Natural killer cell (primary cell): ENCODE results near the gene TFCP2. TPM values are rescaled to one million over a fixed set of nuclear protein-coding genes. Genes with fewer than 3 reads are reported as not detected.

Experiments
- ATAC-seq, 3 donors: fragments of 150-1000 bp in 2 of 3; fragments of 200-7000 bp in 1 of 3; cut with Tn5 transposase; 1 replicate in 1 of 3; 2 replicates in 2 of 3; pipeline ENCODE4 v1.10.0; 2021; ENCODE audit warnings: mild to moderate bottlenecking in 2 of 3, moderate library complexity in 2 of 3
- DNase-seq, 2 donors: peaks; one replicate each; pipeline versions ENCODE4 v3.0.0 to v3.0.0-alpha.2; 2013 to 2021; ENCODE audit warnings: mixed read lengths in 1 of 2
- H3K27ac ChIP-seq: one replicate; pipeline ENCODE4 v1.5.1; 2013; ENCODE audit warnings: mild to moderate bottlenecking, low read length
- H3K27me3 ChIP-seq: one replicate; pipeline ENCODE4 v1.6.1; 2013; ENCODE audit warnings: low read length; ENCODE audit not compliant: control insufficient read depth, insufficient read depth
- H3K36me3 ChIP-seq: one replicate; pipeline ENCODE4 v1.6.1; 2013; ENCODE audit warnings: low read length; ENCODE audit not compliant: control insufficient read depth, insufficient read depth
- H3K4me1 ChIP-seq: one replicate; pipeline ENCODE4 v1.6.1; 2013; ENCODE audit warnings: low read length; ENCODE audit not compliant: control insufficient read depth, insufficient read depth
- H3K4me3 ChIP-seq: one replicate; pipeline ENCODE4 v1.5.1; 2013; ENCODE audit warnings: low read length
- H3K9me3 ChIP-seq: one replicate; pipeline ENCODE4 v1.6.1; 2013; ENCODE audit warnings: low read length; ENCODE audit not compliant: control insufficient read depth, insufficient read depth
- H3K27ac Mint-ChIP-seq, 2 donors: one replicate each; pipeline ENCODE4 v1.8.0; 2022; ENCODE audit warnings: mild to moderate bottlenecking in 2 of 2, mixed read lengths in 2 of 2, moderate library complexity in 1 of 2
- H3K27me3 Mint-ChIP-seq, 2 donors: one replicate each; pipeline ENCODE4 v1.8.0; 2022; ENCODE audit warnings: low read depth in 2 of 2, mixed read lengths in 2 of 2
- H3K36me3 Mint-ChIP-seq: one replicate; pipeline ENCODE4 v1.8.0; 2022; ENCODE audit warnings: mixed read lengths
- H3K4me1 Mint-ChIP-seq, 2 donors: one replicate each; pipeline ENCODE4 v1.8.0; 2022; ENCODE audit warnings: mixed read lengths in 2 of 2
- H3K4me3 Mint-ChIP-seq: one replicate; pipeline ENCODE4 v1.8.0; 2022; ENCODE audit warnings: mild to moderate bottlenecking, moderate library complexity, mixed read lengths
- H3K9me3 Mint-ChIP-seq, 2 donors: one replicate each; pipeline ENCODE4 v1.8.0; 2022; ENCODE audit warnings: mixed read lengths in 2 of 2
- CTCF ChIP-seq: fragments of 200-600 bp; IDR thresholded peaks from one replicate; pipeline ENCODE4 v1.8.0; 2022; ENCODE audit warnings: antibody characterized with exemption
- WGBS: methylation state at CpG from one replicate; pipeline ENCODE4 v1.1.7; 2013; ENCODE audit warnings: missing lambda C conversion rate; ENCODE audit not compliant: insufficient coverage; 5-methylcytosine and 5-hydroxymethylcytosine counted together
- intact Hi-C: fragments of 100-400 bp; cut with micrococcal nuclease; formaldehyde crosslinking; loops from one replicate; pipeline ENCODE4 v1.14.2; 2022
- total RNA-seq, 4 donors: library from RNA; stranded (reverse); fragments of 120-200 nt in 1 of 4; gene quantifications; one replicate each; pipeline versions ENCODE4 v1.2.3 to v1.2.4, GENCODE V29; 2013 to 2022

TFCP2 gene
- total RNA-seq, 3 donors from 2014 or later (not counting 1 experiment from before 2014, with no cell fraction given), result 26.6 to 34.8 (median 34.8) TPM

DNA sequence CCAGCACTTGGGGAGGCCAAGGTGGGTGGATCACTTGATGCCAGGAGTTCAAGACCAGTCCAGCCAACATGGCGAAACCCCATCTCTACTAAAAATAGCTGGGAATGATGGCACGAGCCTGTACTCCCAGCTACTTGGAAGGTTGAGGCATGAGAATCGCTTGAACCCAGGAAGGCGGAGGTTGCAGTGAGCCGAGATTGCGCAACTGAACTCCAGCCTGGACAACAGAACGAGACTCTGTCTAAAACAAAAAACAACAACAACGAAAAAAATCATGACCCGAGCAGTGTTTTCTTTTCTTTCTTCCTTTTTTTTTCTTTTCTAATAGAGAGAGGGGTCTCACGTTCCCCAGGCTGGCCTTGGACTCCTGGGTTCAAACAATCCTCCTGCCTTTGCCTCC, 86.0 kb downstream of the TFCP2 start:
- ATAC-seq (no peak), DNase-seq (no peak)
- Mint-ChIP-seq H3K27ac (no peak overlapping the region), H3K4me3 (no peak overlapping the region), H3K9me3 (no peaks in the 10 kb centered on the region), H3K27me3 (no peaks in the 10 kb centered on the region), H3K36me3 (no peaks in the 10 kb centered on the region), H3K4me1 (peaks cover 10 to 24% of the 10 kb centered on the region in 2 donors)
- H3K36me3 ChIP-seq, result no peaks in the 10 kb centered on the region
- WGBS, result 92% methylated on average over 10 of the region's 10 CpGs
- no peaks in the 10 kb centered on the region for H3K27me3 ChIP-seq
- no peaks in the 10 kb centered on the region for H3K9me3 ChIP-seq
- no peak overlapping the region for H3K27ac ChIP-seq
- no peak overlapping the region for H3K4me3 ChIP-seq
- peaks cover 16% of the 10 kb centered on the region for H3K4me1 ChIP-seq
- TF ChIP-seq CTCF, result no peak
- intact Hi-C loops, result no loop called here

GRCh38 chr12:51085757-51086156, 87.2 kb downstream of the TFCP2 start:
- Mint-ChIP-seq H3K4me1 (peaks cover 18 to 30% of the 10 kb centered on the region in 2 donors), H3K36me3 (no peaks in the 10 kb centered on the region), H3K4me3 (peak overlapping the region; percentile 17), H3K27ac (no peak overlapping the region), H3K9me3 (no peaks in the 10 kb centered on the region), H3K27me3 (no peaks in the 10 kb centered on the region)
- Histone ChIP-seq H3K4me3 (no peak overlapping the region), H3K4me1 (peaks cover 17% of the 10 kb centered on the region), H3K27me3 (no peaks in the 10 kb centered on the region), H3K9me3 (no peaks in the 10 kb centered on the region), H3K27ac (no peak overlapping the region), H3K36me3 (no peaks in the 10 kb centered on the region)
- ATAC-seq (no peak), DNase-seq (no peak)
- TF ChIP-seq CTCF, result no peak
- 33% methylated on average over 3 of the region's 3 CpGs for WGBS
- intact Hi-C loops, result no loop called here

- peaks cover 18 to 39% of the 10 kb centered on the region in 2 donors for H3K4me1 Mint-ChIP-seq
- intact Hi-C loops, result loop anchor here (1.0 to 2.0 kb wide), 3 partner anchors 36 to 156 kb away; partner anchors contain the start of gene TFCP2
Measured at GRCh38 chr12:51083126-51083833, 89.7 kb downstream of the TFCP2 start, which contains the start of gene CSRNP2. TSS of gene CSRNP2 (minus strand) at chr12:51083596. CDS start at chr12:51076561, 7,035 bp downstream.

More at GRCh38 chr12:51083126-51083833, 89.7 kb downstream of the TFCP2 start, which contains the start of gene CSRNP2:
- Mint-ChIP-seq H3K9me3 (no peaks in the 10 kb centered on the region), H3K27me3 (no peaks in the 10 kb centered on the region), H3K27ac (peak within 1 kb of the TSS; percentile 90), H3K4me3 (peak within 1 kb of the TSS; percentile 99), H3K36me3 (no peaks in the 10 kb centered on the region)
- Histone ChIP-seq H3K4me3 (peak within 1 kb of the TSS; percentile 74), H3K27me3 (no peaks in the 10 kb centered on the region), H3K4me1 (peaks cover 17% of the 10 kb centered on the region), H3K9me3 (no peaks in the 10 kb centered on the region), H3K27ac (peak within 1 kb of the TSS; percentile 49), H3K36me3 (no peaks in the 10 kb centered on the region)
- DNase-seq (peak; percentile 95 to 97), ATAC-seq (peak; percentile 98 to 100 (median 99))
- WGBS, result 0% methylated on average over 74 of the region's 74 CpGs
- TF ChIP-seq CTCF, result no peak
